ENCODE measurements around the gene TAS2R40.
"Not testable (repeated sequence)": the region's sequence is repeated elsewhere in the genome, so short reads cannot be mapped to it uniquely, and the experiment has no call there.

DNA sequence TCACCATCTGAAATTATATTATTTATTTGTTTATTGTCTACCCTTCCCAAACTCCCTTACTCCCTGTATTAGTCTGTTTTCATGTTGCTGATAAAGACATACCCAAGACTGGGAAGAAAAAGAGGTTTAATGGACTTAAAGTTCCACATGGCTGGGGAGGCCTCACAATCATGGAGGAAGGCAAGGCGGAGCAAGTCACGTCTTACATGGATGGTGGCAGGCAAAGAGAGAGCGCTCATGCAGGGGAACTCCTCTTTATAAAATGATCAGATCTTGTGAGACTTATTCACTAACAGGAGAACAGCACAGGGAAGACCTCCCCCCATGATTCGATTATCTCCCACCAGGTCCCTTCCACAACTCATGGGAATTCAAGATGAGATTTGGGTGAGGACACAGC, 8.4 kb upstream of the TAS2R40 start:
- TF ChIP-seq, protein P1, sequence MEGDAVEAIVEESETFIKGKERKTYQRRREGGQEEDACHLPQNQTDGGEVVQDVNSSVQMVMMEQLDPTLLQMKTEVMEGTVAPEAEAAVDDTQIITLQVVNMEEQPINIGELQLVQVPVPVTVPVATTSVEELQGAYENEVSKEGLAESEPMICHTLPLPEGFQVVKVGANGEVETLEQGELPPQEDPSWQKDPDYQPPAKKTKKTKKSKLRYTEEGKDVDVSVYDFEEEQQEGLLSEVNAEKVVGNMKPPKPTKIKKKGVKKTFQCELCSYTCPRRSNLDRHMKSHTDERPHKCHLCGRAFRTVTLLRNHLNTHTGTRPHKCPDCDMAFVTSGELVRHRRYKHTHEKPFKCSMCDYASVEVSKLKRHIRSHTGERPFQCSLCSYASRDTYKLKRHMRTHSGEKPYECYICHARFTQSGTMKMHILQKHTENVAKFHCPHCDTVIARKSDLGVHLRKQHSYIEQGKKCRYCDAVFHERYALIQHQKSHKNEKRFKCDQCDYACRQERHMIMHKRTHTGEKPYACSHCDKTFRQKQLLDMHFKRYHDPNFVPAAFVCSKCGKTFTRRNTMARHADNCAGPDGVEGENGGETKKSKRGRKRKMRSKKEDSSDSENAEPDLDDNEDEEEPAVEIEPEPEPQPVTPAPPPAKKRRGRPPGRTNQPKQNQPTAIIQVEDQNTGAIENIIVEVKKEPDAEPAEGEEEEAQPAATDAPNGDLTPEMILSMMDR (IDR thresholded peaks at IDR 0.05 in 2 of 3, conservative IDR thresholded peaks at IDR 0.05 in 1 of 3; ENCODE audit: control insufficient read depth in 2 of 3, extremely low read depth in 1 of 3, insufficient read depth in 1 of 3, low read depth in 3 of 3, low read length in 3 of 3): not testable (repeated sequence)
- TF ChIP-seq, protein P2, sequence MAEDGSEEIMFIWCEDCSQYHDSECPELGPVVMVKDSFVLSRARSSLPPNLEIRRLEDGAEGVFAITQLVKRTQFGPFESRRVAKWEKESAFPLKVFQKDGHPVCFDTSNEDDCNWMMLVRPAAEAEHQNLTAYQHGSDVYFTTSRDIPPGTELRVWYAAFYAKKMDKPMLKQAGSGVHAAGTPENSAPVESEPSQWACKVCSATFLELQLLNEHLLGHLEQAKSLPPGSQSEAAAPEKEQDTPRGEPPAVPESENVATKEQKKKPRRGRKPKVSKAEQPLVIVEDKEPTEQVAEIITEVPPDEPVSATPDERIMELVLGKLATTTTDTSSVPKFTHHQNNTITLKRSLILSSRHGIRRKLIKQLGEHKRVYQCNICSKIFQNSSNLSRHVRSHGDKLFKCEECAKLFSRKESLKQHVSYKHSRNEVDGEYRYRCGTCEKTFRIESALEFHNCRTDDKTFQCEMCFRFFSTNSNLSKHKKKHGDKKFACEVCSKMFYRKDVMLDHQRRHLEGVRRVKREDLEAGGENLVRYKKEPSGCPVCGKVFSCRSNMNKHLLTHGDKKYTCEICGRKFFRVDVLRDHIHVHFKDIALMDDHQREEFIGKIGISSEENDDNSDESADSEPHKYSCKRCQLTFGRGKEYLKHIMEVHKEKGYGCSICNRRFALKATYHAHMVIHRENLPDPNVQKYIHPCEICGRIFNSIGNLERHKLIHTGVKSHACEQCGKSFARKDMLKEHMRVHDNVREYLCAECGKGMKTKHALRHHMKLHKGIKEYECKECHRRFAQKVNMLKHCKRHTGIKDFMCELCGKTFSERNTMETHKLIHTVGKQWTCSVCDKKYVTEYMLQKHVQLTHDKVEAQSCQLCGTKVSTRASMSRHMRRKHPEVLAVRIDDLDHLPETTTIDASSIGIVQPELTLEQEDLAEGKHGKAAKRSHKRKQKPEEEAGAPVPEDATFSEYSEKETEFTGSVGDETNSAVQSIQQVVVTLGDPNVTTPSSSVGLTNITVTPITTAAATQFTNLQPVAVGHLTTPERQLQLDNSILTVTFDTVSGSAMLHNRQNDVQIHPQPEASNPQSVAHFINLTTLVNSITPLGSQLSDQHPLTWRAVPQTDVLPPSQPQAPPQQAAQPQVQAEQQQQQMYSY (CRISPR knock-in tag; IDR thresholded peaks at IDR 0.05): not testable (repeated sequence)
- not testable (repeated sequence) for TF ChIP-seq CEBPB (IDR thresholded peaks at IDR 0.05; ENCODE audit: borderline replicate concordance in 1 of 2, low read depth in 2 of 2, low read length in 2 of 2)
